HG03442 (cell line): ENCODE results near the gene EFHC1.

Experiments
- ATAC-seq: cut with Tn5 transposase; IDR thresholded peaks from one replicate; pipeline ENCODE4 v1.9.1; 2021; ENCODE audit warnings: mild to moderate bottlenecking, moderate library complexity; ENCODE audit not compliant: unreplicated experiment

Gene EFHC1

DNA sequence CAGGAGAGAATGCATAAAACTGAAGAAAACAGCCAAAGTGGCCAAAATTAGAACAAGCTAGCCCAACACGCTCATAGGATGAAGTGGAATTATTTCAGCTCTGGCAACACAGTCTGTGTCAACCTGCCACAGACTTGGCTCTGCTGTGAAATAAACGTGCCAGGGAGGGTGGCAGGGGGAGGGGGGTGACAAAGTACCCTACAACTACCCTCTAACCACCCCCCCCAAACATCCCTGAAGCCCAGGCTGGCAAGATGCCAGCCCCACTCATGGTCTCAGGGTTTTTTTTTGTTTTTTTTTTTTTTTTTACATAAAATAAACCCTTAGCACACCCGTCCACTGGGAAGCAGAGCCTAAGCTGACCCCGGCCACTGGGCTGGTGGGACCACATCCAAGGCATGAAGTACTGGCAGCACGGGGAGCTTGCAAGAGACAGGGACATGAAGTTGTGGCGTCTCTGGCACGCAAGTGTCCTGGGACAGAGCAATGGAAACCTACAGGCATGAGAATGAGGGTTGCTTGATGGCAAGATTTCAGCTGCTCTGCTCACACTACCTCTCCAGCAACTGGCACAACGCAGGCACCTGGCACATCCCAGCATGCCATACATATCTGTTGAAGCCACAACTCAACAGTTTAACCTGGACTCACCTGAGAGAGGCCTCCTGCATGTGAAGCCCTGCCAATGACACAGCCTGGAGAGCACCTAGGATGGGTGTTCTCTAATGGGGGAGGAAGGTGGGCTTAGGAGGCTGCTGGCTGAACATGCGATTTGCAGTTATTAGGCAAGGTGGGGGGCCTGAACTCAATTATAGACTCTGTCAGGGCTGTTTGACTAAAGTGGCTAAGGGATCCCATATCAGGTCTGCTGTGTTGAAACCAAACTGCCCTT, 80.3 kb downstream of the EFHC1 start:
- no peak for ATAC-seq

DNA sequence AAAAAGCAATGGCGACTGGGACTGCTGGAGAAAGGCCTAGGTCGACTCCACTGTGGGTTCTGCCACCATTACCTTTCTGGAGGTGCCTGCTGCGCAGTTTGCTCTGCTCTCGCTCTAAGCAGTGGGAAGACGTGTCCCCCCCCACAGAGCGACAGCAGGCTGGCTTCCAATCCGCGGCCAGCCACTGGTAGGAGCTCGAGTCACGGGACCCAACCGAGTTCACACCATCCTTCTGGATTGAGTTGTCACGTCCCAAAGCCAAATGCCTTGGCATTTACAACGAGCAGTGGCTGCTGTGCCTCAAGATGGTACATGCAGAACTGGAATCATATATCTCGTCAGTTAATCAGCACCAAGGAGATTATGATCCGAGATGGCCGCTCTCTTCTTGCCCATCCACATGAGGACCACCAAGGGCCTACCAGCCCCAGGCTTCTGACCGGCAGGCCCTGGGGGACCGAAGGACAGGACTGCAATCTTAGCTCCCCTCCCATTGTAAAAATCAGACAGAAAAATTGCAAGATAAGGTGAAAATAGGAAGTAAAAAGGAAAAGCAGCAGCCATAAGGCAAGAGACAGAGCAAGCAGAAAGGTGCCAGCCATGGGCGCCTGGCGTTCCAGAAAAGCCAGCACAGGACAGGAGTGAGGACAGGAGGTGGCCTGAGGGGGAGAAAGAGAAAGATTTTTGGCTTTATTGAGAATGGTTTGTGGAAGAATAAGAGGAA, 82.3 kb downstream of the EFHC1 start:
- ATAC-seq = no peak

DNA sequence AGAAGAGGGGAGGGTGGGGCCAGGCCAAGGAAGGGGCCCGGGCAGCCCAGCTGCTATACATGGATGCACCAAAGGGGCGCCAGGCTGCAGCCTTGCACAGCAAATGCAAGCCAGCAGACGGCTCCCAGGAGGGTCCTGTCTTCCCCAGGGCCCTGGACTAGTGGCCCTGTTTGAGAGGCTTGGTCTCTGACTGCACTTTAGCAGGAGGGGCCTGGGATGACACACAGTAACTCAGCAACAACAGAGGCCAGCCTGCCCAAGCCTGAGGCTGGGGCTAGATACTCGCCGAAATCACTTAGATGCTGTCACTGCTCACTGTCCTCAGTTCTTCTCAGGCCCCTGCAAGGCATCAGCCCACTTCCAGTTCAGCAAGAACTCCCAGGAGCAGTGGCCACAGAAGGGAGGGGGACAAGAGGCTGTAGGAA, 83.2 kb downstream of the EFHC1 start:
- ATAC-seq = no peak

DNA sequence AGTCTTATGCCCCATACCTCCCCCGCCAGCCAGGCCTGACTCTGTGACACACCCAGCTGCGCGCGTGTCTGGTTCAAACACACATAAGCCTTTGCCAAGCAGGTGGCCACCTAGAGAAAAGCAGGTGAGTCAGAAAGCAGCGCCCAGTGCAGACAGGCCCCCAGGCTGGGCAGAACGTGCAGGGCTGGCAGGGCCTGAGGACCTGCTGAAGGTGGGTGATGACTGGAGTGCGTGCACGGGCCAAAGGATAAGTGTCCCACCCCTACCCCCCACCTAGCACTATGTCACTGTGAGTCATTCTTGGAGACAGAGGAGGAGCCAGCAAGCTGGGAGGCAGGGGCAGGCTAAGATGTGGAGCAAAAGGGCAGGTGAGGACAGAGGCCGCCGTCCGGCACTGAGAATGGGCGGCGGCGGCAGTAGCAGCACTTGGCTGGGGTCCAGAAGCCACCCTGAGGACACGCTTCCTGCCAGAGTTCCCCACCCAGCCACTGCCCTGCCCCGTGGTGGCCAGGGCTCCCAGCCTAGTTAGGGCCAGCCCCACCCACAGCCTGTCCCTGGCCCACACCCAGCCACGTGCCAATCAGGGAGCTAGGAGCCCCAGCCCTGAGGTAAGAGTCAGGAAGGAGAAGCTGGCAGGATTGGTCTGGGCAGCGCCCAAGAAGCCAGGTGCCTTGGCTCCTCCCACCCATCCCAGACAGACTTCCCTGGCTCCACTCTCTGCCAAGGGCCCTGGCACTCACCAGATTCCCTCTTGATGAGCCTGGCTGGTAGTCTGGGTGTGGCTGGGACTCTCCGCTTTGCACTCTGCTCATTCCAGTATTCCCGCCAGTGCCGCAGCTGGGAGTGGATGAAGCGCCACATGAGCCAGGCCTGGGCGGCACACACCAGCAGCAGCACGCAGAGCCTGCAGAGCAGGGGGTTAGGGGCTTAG, 84.0 kb downstream of the EFHC1 start:
- no peak for ATAC-seq

DNA sequence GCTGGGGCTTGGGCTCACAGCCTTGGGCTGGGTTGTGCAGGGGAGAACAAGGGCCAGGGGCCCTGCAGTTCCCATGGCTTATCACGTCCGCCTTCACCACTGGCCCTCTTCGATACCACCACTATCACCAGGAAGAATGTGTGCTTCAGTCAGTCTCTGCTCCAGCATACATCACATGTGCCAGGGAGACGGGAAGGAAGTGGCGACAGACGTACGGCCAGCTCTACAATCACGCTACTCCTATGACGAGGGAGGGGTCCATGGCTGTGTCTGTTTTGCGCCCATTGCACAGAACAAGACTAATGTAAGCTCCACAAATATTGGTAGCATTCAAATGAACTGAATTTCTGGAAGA, 84.6 kb downstream of the EFHC1 start:
- no peak for ATAC-seq

DNA sequence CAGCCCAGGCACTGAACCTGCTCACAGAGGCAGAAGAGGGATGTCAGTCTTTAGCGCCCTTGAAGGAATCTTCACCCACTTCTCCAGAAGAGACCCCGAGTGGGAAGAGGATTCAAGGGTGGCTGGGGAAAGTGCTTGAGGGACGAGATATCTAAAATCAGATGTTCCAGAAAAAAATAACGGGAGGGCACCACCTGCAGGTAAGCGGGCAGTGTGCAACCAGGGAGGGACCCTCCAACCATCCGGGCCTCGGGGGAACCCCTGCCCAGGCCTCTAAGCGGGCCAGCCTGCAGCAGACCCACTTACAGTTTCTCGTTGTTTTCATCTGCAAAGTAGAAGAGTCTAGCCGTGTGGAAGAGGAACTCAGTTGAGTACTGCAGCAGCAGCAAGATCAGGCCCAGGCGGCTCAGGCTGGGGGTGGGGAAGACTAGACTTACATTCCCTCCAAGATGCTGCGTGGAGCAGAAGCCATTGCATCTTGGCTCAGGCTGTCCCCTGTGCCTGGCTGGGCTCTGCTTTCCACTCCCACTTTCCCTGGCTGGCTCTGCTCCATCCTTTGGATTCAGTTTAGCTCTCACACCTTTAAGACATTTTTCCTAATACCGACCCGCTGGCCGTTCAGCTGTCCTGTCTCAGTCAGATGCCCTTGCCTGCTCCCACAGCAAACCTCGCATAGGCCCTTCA, 85.7 kb downstream of the EFHC1 start:
- ATAC-seq = no peak

DNA sequence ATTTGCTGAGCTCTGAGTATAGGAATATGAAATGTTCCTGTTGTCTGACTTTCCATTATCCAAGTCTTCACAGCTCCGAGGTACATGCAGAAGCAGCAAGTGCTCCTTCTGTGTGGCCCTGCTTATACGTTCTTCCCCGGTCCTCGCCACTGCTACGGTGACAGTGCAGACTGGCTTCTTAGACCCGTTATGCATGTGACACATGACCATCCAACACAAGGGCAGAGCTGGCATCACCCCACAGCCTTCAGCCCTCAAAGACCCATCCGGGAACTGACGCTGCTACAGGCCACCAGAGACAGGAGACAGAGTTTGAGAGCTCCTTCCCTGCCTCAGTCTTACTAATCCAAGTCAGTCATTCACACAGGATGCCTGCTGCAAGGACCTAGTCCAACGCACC, 86.3 kb downstream of the EFHC1 start:
- ATAC-seq = no peak

DNA sequence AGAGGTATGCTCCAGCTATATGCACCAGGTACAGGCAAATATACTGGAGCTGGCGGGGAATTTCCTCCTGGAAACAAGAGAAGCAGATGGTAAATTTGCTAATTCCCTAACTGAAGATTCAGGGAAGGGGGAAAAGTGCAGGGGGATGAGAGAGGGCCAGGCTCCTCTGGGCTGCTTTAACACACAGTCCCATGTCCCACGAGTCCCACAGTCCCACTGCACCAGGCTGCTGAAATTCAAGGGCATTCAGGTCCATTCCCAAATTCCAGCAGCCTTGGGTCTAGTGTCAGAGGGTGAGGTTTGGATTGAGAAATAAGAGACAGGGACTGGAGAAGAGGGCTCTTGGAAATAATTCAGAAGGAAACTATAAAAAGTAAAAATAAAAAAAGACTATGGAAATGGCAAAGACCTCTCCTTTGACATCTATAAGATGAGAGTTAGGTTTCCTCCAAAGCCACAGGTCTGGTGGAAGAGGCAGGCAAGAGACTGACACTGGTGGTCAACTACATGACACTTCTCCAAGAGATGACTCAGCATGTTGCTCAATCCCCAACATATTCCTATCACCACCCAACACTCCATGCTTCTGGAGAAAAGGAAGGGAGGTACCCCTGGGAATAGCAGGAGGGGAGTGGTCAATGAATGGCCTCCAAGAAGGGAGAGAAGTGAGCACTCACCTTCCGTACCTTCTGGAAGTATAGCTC, 87.6 kb downstream of the EFHC1 start:
- ATAC-seq = no peak

DNA sequence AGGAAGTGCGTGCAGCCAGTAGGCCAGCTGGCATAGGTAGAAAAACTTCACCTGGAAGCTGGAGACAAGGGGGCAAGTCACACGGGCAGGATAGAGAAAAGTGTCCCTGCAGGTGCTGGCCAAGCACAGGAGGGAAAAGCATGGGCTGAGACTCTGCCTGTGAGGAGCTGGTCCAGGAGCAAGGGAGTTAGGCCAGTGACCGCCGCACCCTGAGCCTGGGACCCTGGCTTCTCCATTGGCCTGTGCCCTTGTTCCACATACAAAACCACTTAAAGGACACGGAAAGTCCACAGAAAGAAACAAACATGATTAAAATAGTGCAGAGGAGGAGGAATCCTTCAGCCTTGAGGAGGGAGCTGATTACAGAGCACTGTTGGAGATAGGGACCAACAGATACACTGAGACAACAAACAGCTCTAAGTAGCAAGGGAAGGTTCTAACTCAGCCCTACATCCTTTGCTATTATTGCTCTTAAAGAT, 88.2 kb downstream of the EFHC1 start:
- ATAC-seq = no peak

DNA sequence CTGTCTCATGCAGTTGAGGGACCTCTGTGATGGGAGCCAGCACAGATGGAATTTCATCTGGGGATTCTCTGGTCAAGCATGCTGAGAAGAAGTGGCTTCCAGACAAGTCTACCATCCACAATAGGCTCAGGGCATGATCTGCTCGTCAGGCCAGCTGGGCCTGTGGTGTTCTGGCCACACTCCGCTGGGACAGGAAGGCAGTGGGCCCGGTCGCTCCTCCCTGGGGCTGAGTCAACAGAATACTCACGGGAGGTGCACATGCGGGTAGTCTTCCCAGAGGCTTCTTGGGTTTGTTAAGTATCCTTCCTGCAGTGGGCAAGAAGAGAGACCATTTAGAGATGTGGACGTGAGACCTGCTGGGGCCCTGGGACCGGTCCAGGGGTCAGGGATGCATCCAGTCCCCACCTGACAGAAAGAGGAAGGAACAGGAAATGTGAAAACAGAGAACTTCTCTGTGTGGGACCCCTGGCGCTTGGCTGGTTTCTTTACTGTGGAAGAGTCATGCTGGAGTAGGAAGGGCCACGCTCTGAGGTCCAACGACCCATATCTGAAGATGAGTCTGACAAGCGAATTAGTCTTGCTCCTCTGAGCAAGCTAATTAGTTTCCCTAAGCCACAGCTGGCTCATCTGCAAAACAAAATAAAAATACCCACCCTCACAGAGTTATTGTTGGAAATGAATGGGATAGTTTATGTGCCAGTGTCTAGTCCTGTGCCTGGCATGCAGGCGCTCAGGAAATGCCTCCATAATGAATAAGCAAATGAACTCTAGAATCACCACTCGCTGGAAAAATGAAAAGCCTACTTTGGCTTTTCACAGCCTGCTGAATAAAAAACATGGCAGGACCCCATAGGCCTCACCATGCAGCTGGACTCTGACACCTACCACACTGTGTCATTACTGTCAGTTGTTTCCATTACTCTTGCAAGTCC, 89.4 kb downstream of the EFHC1 start:
- ATAC-seq = no peak

DNA sequence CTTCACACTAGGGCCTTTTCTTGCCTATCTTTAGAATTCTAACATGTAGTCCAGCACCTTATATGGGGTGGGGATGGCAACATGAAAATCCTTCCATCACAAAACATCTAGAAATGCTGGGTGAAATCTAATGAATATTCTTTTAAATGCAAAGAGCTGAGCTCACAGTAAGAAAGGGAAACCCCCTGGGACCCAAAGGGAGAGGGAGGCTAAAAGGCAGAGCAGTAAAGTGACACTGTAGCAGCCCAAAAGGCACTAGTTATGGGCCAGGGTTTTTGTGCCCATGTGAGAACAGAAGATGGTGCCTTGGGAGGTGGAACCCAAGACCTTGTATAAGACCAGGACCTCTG, 90.0 kb downstream of the EFHC1 start:
- ATAC-seq = no peak

DNA sequence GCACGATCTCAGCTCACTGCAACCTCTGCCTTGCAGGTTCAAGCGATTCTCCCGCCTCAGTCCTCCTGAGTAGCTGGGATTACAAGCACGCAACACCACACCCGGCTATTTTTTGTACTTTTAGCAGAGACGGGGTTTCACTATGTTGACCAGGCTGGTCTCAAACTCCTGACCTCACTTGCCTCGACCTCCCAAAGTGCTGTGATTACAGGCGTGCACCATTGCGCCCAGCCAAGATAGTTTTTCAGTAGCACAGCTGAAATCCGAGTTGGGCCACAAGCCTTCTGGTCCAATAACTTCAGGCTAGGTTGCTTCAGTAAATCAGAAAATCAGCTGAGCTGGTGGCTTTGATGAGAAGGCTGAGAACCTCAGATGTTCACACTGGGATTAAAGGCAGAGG, 91.0 kb downstream of the EFHC1 start:
- no peak for ATAC-seq

DNA sequence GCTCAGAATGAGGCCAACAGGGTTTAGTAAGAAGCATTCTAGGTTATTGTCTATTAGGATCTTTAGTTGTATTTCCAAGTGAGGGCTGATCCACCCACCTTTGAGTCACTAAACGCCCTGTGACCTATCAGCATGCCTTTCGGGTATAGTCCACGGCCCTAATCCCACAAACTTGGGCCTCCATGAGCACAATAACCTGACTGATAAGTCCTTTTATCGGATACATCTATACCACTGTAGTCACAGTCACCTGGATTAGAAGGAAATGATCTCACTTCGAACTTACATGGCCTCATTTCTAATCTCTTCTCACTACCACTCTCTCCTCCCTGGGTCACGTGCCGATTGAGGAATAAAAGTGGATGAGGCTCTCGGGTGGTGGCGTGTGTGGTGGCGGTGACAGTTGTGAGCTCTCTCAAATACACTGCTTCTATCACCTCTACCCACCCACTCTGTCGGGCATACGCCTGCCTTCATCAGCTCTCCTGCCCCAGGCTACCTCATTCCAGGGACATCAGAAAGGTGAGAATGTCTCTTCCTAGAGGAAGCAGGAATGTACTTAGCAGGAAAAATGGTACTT, 91.5 kb downstream of the EFHC1 start:
- ATAC-seq = no peak

DNA sequence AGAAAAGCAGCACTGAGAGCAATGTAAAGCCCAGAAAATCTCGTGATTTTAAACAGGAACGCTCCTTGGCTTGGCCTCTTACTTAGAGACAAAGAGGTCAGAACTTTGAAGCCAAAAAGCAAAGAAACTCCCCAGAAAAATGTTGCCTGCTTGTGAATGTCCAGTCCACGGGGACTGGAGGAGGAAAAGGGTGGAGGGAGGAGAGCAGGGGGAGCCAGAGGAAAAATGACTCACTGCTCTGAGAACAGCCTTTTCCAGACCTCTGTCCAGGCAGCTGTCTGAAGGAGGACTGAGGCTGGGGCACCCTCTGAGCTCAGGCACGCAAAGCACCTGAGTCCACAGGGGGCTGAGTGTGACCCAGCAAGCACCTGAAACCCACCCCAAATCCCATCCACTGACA, 92.1 kb downstream of the EFHC1 start:
- no peak for ATAC-seq

DNA sequence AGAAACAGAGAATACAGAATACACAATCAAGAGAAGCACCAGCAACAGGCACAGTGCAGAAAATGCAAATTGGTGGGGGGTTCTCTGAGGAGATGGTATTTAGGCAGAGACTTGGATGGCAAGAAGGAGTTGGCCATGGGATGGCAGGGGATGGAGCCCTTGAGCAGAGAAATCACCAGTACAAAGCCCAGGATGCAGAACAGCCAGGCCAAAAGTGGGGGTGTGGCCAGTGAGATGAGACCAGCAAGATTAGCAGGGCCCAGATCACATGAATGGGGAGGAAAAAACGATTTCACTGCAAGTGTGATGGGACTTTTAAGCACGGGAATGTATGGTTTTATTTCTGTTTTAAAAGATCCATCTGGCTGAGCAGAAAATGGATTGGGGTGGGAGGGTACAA, 93.3 kb downstream of the EFHC1 start:
- no peak for ATAC-seq

DNA sequence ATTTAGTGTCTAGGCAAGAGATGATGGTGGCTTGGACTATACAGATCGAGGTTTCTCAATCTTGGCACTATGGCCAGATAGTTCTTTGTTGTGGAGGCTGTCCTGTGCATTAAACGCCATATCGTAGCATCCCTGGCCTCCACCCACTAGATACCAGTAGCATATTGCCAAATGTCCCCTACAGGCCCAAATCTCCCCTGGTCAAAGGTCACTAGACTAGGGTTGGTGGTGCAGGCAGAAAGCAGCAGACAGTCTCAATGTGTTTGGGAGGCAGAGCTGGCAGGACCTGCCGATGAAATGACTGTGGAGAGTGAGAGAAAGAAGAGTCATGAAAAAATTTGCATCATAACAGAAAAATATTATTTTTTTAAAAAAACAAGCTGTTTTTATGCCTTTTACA, 93.8 kb downstream of the EFHC1 start:
- no peak for ATAC-seq

DNA sequence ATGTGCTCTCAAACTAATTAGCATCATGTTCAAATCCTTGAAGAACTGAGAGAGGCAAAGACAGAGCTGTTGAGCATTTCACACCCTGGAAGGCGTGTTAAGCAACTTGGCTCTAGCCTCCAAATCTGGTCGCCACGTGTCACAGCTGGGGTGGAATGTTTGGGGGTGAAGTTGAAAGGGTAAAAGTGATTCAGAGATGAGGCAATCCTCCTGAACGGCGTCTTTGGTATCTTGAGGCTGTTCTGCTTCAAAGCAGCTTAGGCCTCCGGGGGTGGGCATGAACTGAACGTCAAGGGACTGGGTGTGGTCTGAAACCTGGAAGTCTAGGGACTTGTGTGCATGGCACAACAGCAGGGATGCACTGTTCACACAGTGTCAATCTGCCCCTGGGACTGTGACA, 94.4 kb downstream of the EFHC1 start:
- no peak for ATAC-seq

DNA sequence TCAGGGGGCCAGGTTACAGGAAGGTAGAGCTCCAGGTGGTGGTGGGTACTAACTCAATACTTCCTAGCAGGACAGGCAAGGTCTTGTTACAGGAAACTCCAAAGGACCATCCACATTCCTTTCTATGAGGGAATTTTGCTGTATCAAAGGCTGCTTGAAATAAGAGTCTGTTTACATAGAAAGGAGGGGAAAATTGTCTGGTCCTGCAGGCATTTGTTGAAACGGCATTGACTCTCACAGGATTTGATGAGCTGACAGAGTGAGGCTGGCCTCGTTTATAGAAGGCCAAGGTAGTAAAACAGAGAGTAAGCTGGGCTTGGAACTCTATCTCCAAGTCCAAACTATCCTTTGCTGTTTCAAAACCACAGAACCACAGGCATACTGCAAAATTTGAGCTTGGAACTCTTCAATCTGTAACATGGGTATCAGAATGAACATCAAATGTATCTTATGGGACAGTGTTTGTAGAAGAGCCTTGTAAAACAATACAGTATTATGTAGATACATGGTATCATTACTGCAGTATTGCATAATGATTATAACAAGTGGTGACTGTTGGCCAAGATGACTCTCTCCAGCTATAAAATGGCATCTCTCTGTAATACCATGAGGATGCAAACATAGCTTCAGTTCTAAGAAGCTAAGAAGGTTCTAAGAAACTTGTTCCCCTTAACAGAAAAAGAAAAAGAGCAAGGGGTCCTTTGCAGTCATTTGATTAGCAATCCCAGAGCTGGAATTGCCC, 95.2 kb downstream of the EFHC1 start:
- ATAC-seq = no peak
